Neutrophil (primary cell): ENCODE data around the gene JARID2.
"Not testable (repeated sequence)": the region's sequence is repeated elsewhere in the genome, so short reads cannot be mapped to it uniquely, and the experiment has no call there.

Source experiments
- H3K27ac ChIP-seq: fragments of 200-600 bp; sonication (generic); 2 replicates; pipeline ENCODE4 v1.5.1; 2016; ENCODE audit warnings: mild to moderate bottlenecking, moderate library complexity
- H3K27me3 ChIP-seq: fragments of 200-600 bp; sonication (generic); 2 replicates; pipeline ENCODE4 v1.6.0; 2016; ENCODE audit warnings: mild to moderate bottlenecking
- H3K36me3 ChIP-seq: fragments of 200-600 bp; sonication (generic); 2 replicates; pipeline ENCODE4 v1.5.1; 2017
- H3K4me1 ChIP-seq, 2 experiments: fragments of 200-600 bp in 1 of 2; sonication (generic) in 1 of 2; 1 replicate in 1 of 2; 2 replicates in 1 of 2; pipeline versions ENCODE4 v1.5.1 to v1.6.1; 2013 to 2016; ENCODE audit warnings: low read depth in 1 of 2, low read length in 1 of 2, mild to moderate bottlenecking in 1 of 2, moderate library complexity in 1 of 2; ENCODE audit not compliant: control insufficient read depth in 1 of 2, insufficient read depth in 1 of 2
- H3K4me3 ChIP-seq, 2 experiments: fragments of 200-600 bp in 1 of 2; sonication (generic) in 1 of 2; 1 replicate in 1 of 2; 2 replicates in 1 of 2; pipeline ENCODE4 v1.5.1; 2013 to 2016; ENCODE audit warnings: low read depth in 1 of 2, low read length in 1 of 2, mild to moderate bottlenecking in 1 of 2, moderate library complexity in 1 of 2
- H3K9me3 ChIP-seq: fragments of 200-600 bp; sonication (generic); 2 replicates; pipeline ENCODE4 v1.5.1; 2016
- CTCF ChIP-seq: fragments of 200-600 bp; sonication (generic); IDR thresholded peaks from 2 replicates; pipeline ENCODE4 v1.5.1; 2016; ENCODE audit warnings: antibody characterized with exemption

Gene JARID2

GRCh38 chr6:15320693-15321092 is 74.8 kb downstream of the JARID2 start:
- H3K36me3 ChIP-seq = no peaks in the 10 kb centered on the region
- no peak for TF ChIP-seq CTCF
- H3K4me1 ChIP-seq = peaks cover 27 to 57% of the 10 kb centered on the region in 2 experiments

GRCh38 chr6:15322184-15322583 is 76.3 kb downstream of the JARID2 start:
- TF ChIP-seq CTCF = no peak
- no peak overlapping the region for H3K4me3 ChIP-seq
- H3K27me3 ChIP-seq = no peaks in the 10 kb centered on the region
- no peak overlapping the region for H3K27ac ChIP-seq
- no peaks in the 10 kb centered on the region for H3K36me3 ChIP-seq
- peaks cover 37 to 64% of the 10 kb centered on the region in 2 experiments for H3K4me1 ChIP-seq
- no peaks in the 10 kb centered on the region for H3K9me3 ChIP-seq

More at GRCh38 chr6:15320693-15321092, 74.8 kb downstream of the JARID2 start:
- H3K27ac ChIP-seq = no peak overlapping the region
- no peak overlapping the region for H3K4me3 ChIP-seq
- H3K9me3 ChIP-seq = no peaks in the 10 kb centered on the region
- H3K27me3 ChIP-seq = no peaks in the 10 kb centered on the region

- no peaks in the 10 kb centered on the region for H3K36me3 ChIP-seq
- H3K4me1 ChIP-seq = peaks cover 37 to 67% of the 10 kb centered on the region in 2 experiments
- H3K27ac ChIP-seq = no peak overlapping the region
- TF ChIP-seq CTCF = no peak
- H3K27me3 ChIP-seq = no peaks in the 10 kb centered on the region
- H3K4me3 ChIP-seq = no peak overlapping the region
- H3K9me3 ChIP-seq = no peaks in the 10 kb centered on the region
Measured at GRCh38 chr6:15322781-15323536, 77.1 kb downstream of the JARID2 start.

DNA sequence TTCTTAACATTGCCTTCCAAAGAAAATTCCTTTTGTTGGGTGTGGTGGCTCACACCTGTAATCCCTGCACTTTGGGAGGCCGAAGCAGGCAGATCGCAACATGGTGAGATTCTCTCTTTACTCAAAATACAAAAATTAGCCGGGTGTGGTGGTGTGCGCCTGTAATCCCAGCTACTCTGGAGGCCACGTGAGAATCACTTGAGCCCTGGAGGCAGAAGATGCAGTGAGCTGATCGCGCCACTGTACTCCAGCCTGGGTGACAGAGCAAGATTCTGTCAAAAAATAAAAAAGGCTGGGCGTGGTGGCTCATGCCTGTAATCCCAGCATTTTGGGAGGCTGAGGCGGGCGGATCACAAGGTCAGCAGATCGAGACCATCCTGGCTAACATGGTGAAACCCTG is 77.7 kb downstream of the JARID2 start:
- not testable (repeated sequence) for H3K27ac ChIP-seq, H3K4me3 ChIP-seq, H3K27me3 ChIP-seq, H3K36me3 ChIP-seq, H3K9me3 ChIP-seq
- peaks cover 33 to 67% of the 10 kb centered on the region in 2 experiments for H3K4me1 ChIP-seq

GRCh38 chr6:15324427-15324985 is 78.6 kb downstream of the JARID2 start:
- no peak overlapping the region for H3K27ac ChIP-seq
- no peaks in the 10 kb centered on the region for H3K36me3 ChIP-seq
- no peaks in the 10 kb centered on the region for H3K9me3 ChIP-seq
- H3K27me3 ChIP-seq = no peaks in the 10 kb centered on the region
- H3K4me1 ChIP-seq = peaks cover 33 to 67% of the 10 kb centered on the region in 2 experiments
- no peak for TF ChIP-seq CTCF
- no peak overlapping the region for H3K4me3 ChIP-seq

DNA sequence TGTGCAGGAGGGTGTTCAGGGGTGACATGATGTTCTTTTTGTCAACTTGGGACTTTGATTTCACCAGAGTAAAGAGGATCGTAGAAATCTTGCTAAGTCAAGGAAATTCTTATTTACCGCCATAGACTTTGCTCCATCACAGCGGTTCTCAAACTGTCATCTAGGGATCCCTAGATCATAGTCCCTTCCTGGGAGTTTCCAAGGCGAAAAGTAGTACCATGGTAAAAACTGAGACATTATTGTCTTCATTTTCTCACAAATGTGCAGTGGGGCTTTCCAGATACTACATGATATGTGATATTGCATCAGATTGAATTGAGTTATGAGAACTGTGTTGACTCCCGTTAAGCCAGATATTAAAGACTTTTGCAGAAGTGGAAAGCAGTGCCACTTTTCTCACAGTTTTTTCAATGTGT is 79.7 kb downstream of the JARID2 start:
- Histone ChIP-seq H3K9me3 (no peaks in the 10 kb centered on the region), H3K27ac (peak overlapping the region; percentile 38), H3K36me3 (no peaks in the 10 kb centered on the region), H3K4me1 (peaks cover 40 to 68% of the 10 kb centered on the region in 2 experiments), H3K27me3 (no peaks in the 10 kb centered on the region), H3K4me3 (no peak overlapping the region)
- no peak for TF ChIP-seq CTCF
